ENCODE data around the gene GSTM3.

GRCh38 chr1:109749221-109749620 lies 8.4 kb upstream of the GSTM3 start:
- TF ChIP-seq CTCF (IDR thresholded peaks at IDR 0.05; ENCODE audit: poor library complexity): no peak
- TF ChIP-seq EZH2 (IDR thresholded peaks at IDR 0.05; ENCODE audit: borderline replicate concordance): no peak
- no peak for TF ChIP-seq EZH2phosphoT487 (IDR thresholded peaks at IDR 0.05; ENCODE audit: low read depth, severe bottlenecking, unreplicated experiment)
